ENCODE results near the gene FAM83E. TPM values are rescaled to one million over a fixed set of nuclear protein-coding genes. Genes with fewer than 3 reads are reported as not detected.
A peak's percentile ranks its signal among the peaks of the same experiment; 100 is the strongest.

The FAM83E gene
- total RNA-seq, 2 experiments from 2014 or later, result 1.5 to 4.1 TPM

- no peaks in the 10 kb centered on the region for H3K9me3 Mint-ChIP-seq (ENCODE audit: low read depth)
- H3K27ac Mint-ChIP-seq, result no peak overlapping the region
- H3K27me3 Mint-ChIP-seq, result no peaks in the 10 kb centered on the region
- peak; percentile 74 for DNase-seq
- no peak overlapping the region for H3K4me3 Mint-ChIP-seq
- intact Hi-C loops (cut with DNase I, micrococcal nuclease), result loop anchor here (1.0 kb wide), 2 partner anchors 103 to 119 kb away; no protein-coding TSS in a partner anchor
- peak; percentile 86 for ATAC-seq
- H3K36me3 Mint-ChIP-seq (ENCODE audit: low read depth), result no peaks in the 10 kb centered on the region
- H3K4me1 Mint-ChIP-seq, result peaks cover 3% of the 10 kb centered on the region
- CTCF ChIA-PET, result interaction anchor here (0.6 to 3.2 kb wide), 9 partner anchors 10 to 235 kb away, joined by 3 to 35 read pairs (median 7); partner anchors contain the start of genes RPL18 and SPHK2
- POLR2A ChIA-PET, result interaction anchor here (0.6 to 2.5 kb wide), 6 partner anchors 8 to 350 kb away, joined by 3 to 8 read pairs (median 4); partner anchors contain the start of genes RPL18 and SPHK2
Measured at GRCh38 chr19:48608798-48609263, 6.0 kb downstream of the FAM83E start.

- Mint-ChIP-seq H3K36me3 (ENCODE audit: low read depth) (peaks cover 3% of the 10 kb centered on the region), H3K27me3 (no peaks in the 10 kb centered on the region), H3K27ac (no peak overlapping the region), H3K9me3 (ENCODE audit: low read depth) (no peaks in the 10 kb centered on the region), H3K4me1 (peaks cover 3% of the 10 kb centered on the region), H3K4me3 (no peak overlapping the region)
- ChIA-PET POLR2A (interaction anchor here (2.5 kb wide), 1 partner anchor 12 kb away, joined by 8 read pairs; the partner anchor contains the start of genes RPL18 and SPHK2), CTCF (interaction anchor here (0.8 to 3.2 kb wide), 3 partner anchors 23 to 117 kb away, joined by 3 to 35 read pairs (median 5); no protein-coding TSS in a partner anchor)
- ATAC-seq (no peak), DNase-seq (no peak)
- intact Hi-C loops (cut with DNase I, micrococcal nuclease), result no loop called here
Measured at GRCh38 chr19:48607359-48607755, 7.5 kb downstream of the FAM83E start.

- peaks cover 3% of the 10 kb centered on the region for H3K4me1 Mint-ChIP-seq
- intact Hi-C loops (cut with DNase I, micrococcal nuclease), result no loop called here
- DNase-seq, result no peak
- no peak for ATAC-seq
- H3K4me3 Mint-ChIP-seq, result no peak within 1 kb of the TSS
- peaks cover 3% of the 10 kb centered on the region for H3K36me3 Mint-ChIP-seq (ENCODE audit: low read depth)
- H3K27me3 Mint-ChIP-seq, result no peaks in the 10 kb centered on the region
- H3K9me3 Mint-ChIP-seq (ENCODE audit: low read depth), result no peaks in the 10 kb centered on the region
- no peak within 1 kb of the TSS for H3K27ac Mint-ChIP-seq
- ChIA-PET CTCF (interaction anchor here (0.8 to 3.2 kb wide), 3 partner anchors 22 to 116 kb away, joined by 3 to 35 read pairs (median 5); no protein-coding TSS in a partner anchor), POLR2A (interaction anchor here (1.2 kb wide), 1 partner anchor 285 kb away, joined by 5 read pairs; a partner anchor contains a TSS)
Measured at GRCh38 chr19:48606463-48607358, 8.2 kb downstream of the FAM83E start, which contains the start of gene SPACA4. SPACA4 (plus strand) TSS chr19:48606742; CDS start chr19:48606979, 237 bp downstream.

- ChIA-PET POLR2A (no interaction called here), CTCF (interaction anchor here (0.7 kb wide), 1 partner anchor 93 kb away, joined by 3 read pairs; no protein-coding TSS in a partner anchor)
- no peak for ATAC-seq
- intact Hi-C loops (cut with DNase I, micrococcal nuclease), result no loop called here
- Mint-ChIP-seq H3K4me3 (no peak overlapping the region), H3K9me3 (ENCODE audit: low read depth) (no peaks in the 10 kb centered on the region), H3K27ac (no peak overlapping the region), H3K4me1 (peaks cover 2% of the 10 kb centered on the region), H3K36me3 (ENCODE audit: low read depth) (peaks cover 3% of the 10 kb centered on the region), H3K27me3 (no peaks in the 10 kb centered on the region)
- no peak for DNase-seq
Measured at GRCh38 chr19:48603850-48604249, 11.0 kb downstream of the FAM83E start.

- H3K4me3 Mint-ChIP-seq, result no peak overlapping the region
- intact Hi-C loops (cut with DNase I, micrococcal nuclease), result no loop called here
- ChIA-PET POLR2A (no interaction called here), CTCF (interaction anchor here (0.7 kb wide), 1 partner anchor 93 kb away, joined by 3 read pairs; no protein-coding TSS in a partner anchor)
- ATAC-seq, result no peak
- no peak for DNase-seq
- no peaks in the 10 kb centered on the region for H3K4me1 Mint-ChIP-seq
- H3K27me3 Mint-ChIP-seq, result no peaks in the 10 kb centered on the region
- peaks cover 3% of the 10 kb centered on the region for H3K36me3 Mint-ChIP-seq (ENCODE audit: low read depth)
- H3K27ac Mint-ChIP-seq, result no peak overlapping the region
- H3K9me3 Mint-ChIP-seq (ENCODE audit: low read depth), result no peaks in the 10 kb centered on the region
Measured at GRCh38 chr19:48603449-48603848, 11.4 kb downstream of the FAM83E start.

GRCh38 chr19:48603001-48603400 lies 11.9 kb downstream of the FAM83E start:
- H3K9me3 Mint-ChIP-seq (ENCODE audit: low read depth), result no peaks in the 10 kb centered on the region
- no peaks in the 10 kb centered on the region for H3K4me1 Mint-ChIP-seq
- intact Hi-C loops (cut with DNase I, micrococcal nuclease), result no loop called here
- ChIA-PET POLR2A (no interaction called here), CTCF (no interaction called here)
- ATAC-seq, result no peak
- H3K36me3 Mint-ChIP-seq (ENCODE audit: low read depth), result peaks cover 3% of the 10 kb centered on the region
- no peak for DNase-seq
- no peak overlapping the region for H3K4me3 Mint-ChIP-seq
- no peak overlapping the region for H3K27ac Mint-ChIP-seq
- no peaks in the 10 kb centered on the region for H3K27me3 Mint-ChIP-seq

- H3K36me3 Mint-ChIP-seq (ENCODE audit: low read depth), result peaks cover 3% of the 10 kb centered on the region
- DNase-seq, result no peak
- ChIA-PET CTCF (interaction anchor here (0.7 kb wide), 1 partner anchor 236 kb away, joined by 3 read pairs; no protein-coding TSS in a partner anchor), POLR2A (interaction anchor here (1.2 kb wide), 1 partner anchor 16 kb away, joined by 6 read pairs; no protein-coding TSS in a partner anchor)
- H3K9me3 Mint-ChIP-seq (ENCODE audit: low read depth), result no peaks in the 10 kb centered on the region
- no peaks in the 10 kb centered on the region for H3K27me3 Mint-ChIP-seq
- H3K27ac Mint-ChIP-seq, result no peak overlapping the region
- intact Hi-C loops (cut with DNase I, micrococcal nuclease), result no loop called here
- H3K4me1 Mint-ChIP-seq, result peaks cover 6% of the 10 kb centered on the region
- no peak overlapping the region for H3K4me3 Mint-ChIP-seq
- ATAC-seq, result no peak
Measured at GRCh38 chr19:48600679-48601417, 14.0 kb downstream of the FAM83E start.

- Mint-ChIP-seq H3K27ac (no peak overlapping the region), H3K4me3 (no peak overlapping the region), H3K36me3 (ENCODE audit: low read depth) (peaks cover 3% of the 10 kb centered on the region), H3K9me3 (ENCODE audit: low read depth) (no peaks in the 10 kb centered on the region), H3K27me3 (no peaks in the 10 kb centered on the region), H3K4me1 (peaks cover 10% of the 10 kb centered on the region)
- POLR2A ChIA-PET, result no interaction called here
- intact Hi-C loops (cut with DNase I, micrococcal nuclease), result no loop called here
- ATAC-seq (no peak), DNase-seq (no peak)
- CTCF ChIA-PET, result no interaction called here
Measured at GRCh38 chr19:48598996-48599700, 15.7 kb downstream of the FAM83E start.

GRCh38 chr19:48596679-48597465 lies 18.0 kb downstream of the FAM83E start:
- no peaks in the 10 kb centered on the region for H3K9me3 Mint-ChIP-seq (ENCODE audit: low read depth)
- no peaks in the 10 kb centered on the region for H3K36me3 Mint-ChIP-seq (ENCODE audit: low read depth)
- peak; percentile 68 for DNase-seq
- ChIA-PET CTCF (no interaction called here), POLR2A (no interaction called here)
- no peaks in the 10 kb centered on the region for H3K27me3 Mint-ChIP-seq
- peak overlapping the region; percentile 85 for H3K27ac Mint-ChIP-seq
- peak overlapping the region; percentile 74 for H3K4me3 Mint-ChIP-seq
- peak; percentile 91 for ATAC-seq
- H3K4me1 Mint-ChIP-seq, result peaks cover 10% of the 10 kb centered on the region
- intact Hi-C loops (cut with DNase I, micrococcal nuclease), result loop anchor here in 1 of 2 experiments (1.0 kb wide), 1 partner anchor 8 kb away; no protein-coding TSS in a partner anchor

GRCh38 chr19:48596237-48596636 lies 18.6 kb downstream of the FAM83E start:
- no peaks in the 10 kb centered on the region for H3K27me3 Mint-ChIP-seq
- H3K36me3 Mint-ChIP-seq (ENCODE audit: low read depth), result no peaks in the 10 kb centered on the region
- CTCF ChIA-PET, result no interaction called here

More at GRCh38 chr19:48596237-48596636, 18.6 kb downstream of the FAM83E start:
- peak overlapping the region; percentile 31 for H3K27ac Mint-ChIP-seq
- H3K9me3 Mint-ChIP-seq (ENCODE audit: low read depth), result no peaks in the 10 kb centered on the region
- POLR2A ChIA-PET, result no interaction called here
- peak overlapping the region; percentile 74 for H3K4me3 Mint-ChIP-seq
- peaks cover 10% of the 10 kb centered on the region for H3K4me1 Mint-ChIP-seq
- DNase-seq, result no peak
- intact Hi-C loops (cut with DNase I, micrococcal nuclease), result no loop called here
- ATAC-seq, result no peak
